K562 (cell line): ENCODE measurements around the gene POMT1. TPM values are rescaled to one million over a fixed set of nuclear protein-coding genes. Genes with fewer than 3 reads are reported as not detected.

ENCODE experiments used
- ATAC-seq: fragments of 200-7000 bp; cut with Tn5 transposase; 3 replicates; pipeline ENCODE4 v1.9.1; 2020; ENCODE audit warnings: moderate library complexity
- BruUV-seq: library from RNA; stranded (reverse); fragments of 400-500 nt; replicated peaks from 2 replicates; lab custom pipeline; 2021; lab: Mats Ljungman, UMichigan
- CTCF ChIA-PET: fragments of 300-600 bp; formaldehyde crosslinking; extraction: SDS; loops from one replicate; lab custom pipeline; 2021; ENCODE audit warnings: low intra/inter-chr PET ratio; lab: Yijun Ruan, JAX
- POLR2A ChIA-PET: fragments of 300-600, 350-650 bp; sonication (Branson Sonifier 250); formaldehyde crosslinking; extraction: SDS; loops from one replicate; lab custom pipeline; 2021; ENCODE audit warnings: antibody characterized with exemption, inconsistent platforms; lab: Yijun Ruan, JAX
- DNase-seq, 4 experiments: peaks; one replicate each; pipeline versions ENCODE4 v3.0.0 to v3.0.0-alpha.2; 2011 to 2018; ENCODE audit warnings: low spot score in 3 of 4, mixed read lengths in 3 of 4; ENCODE audit errors: extremely low read depth in 1 of 4
- FAIRE-seq: peaks from 2 replicates; lab custom pipeline; 2011; peaks lifted over from hg19 to GRCh38; lab: Jason Lieb, UNC
- H2AFZ ChIP-seq: 2 replicates; pipeline ENCODE4 v1.6.0; 2011; ENCODE audit warnings: low read depth, low read length, control low read depth, inconsistent platforms
- H3K27ac ChIP-seq: fragments of 200-600 bp; 3 replicates; pipeline ENCODE4 v1.8.0; 2011; ENCODE audit warnings: low read depth, mild to moderate bottlenecking, control low read depth, inconsistent platforms, low read length, moderate library complexity, mixed read lengths; ENCODE audit errors: extremely low read depth
- H3K27me3 ChIP-seq, 2 experiments: fragments of 300-600 bp in 1 of 2; 2 replicates in 1 of 2; 3 replicates in 1 of 2; pipeline versions ENCODE4 v1.6.0 to v1.8.0; 2011; ENCODE audit warnings: inconsistent platforms in 2 of 2, low read length in 2 of 2, mild to moderate bottlenecking in 1 of 2, mixed read lengths in 1 of 2, moderate library complexity in 1 of 2; ENCODE audit not compliant: control insufficient read depth in 2 of 2, insufficient read depth in 2 of 2
- H3K36me3 ChIP-seq: fragments of 300-600 bp; 3 replicates; pipeline ENCODE4 v1.8.0; 2011; ENCODE audit warnings: mild to moderate bottlenecking, low read length, inconsistent platforms; ENCODE audit not compliant: control insufficient read depth, insufficient read depth
- H3K4me1 ChIP-seq, 2 experiments: fragments of 200-600 bp in 1 of 2; replicated peaks in 1 of 2; 2 replicates in 1 of 2; 3 replicates in 1 of 2; pipeline versions ENCODE4 v1.5.1 to v1.8.0; 2011; ENCODE audit warnings: inconsistent platforms in 2 of 2, low read length in 2 of 2, mild to moderate bottlenecking in 1 of 2, mixed read lengths in 1 of 2, moderate library complexity in 1 of 2; ENCODE audit not compliant: control insufficient read depth in 2 of 2, insufficient read depth in 2 of 2
- H3K4me2 ChIP-seq: 2 replicates; pipeline ENCODE4 v1.6.1; 2011; ENCODE audit warnings: low read length, control low read depth, inconsistent platforms, mixed read lengths; ENCODE audit not compliant: insufficient read depth
- H3K4me3 ChIP-seq: fragments of 200-600 bp; sonication (generic), shearing (Covaris generic); 2 replicates; pipeline ENCODE4 v1.5.1; 2016; ENCODE audit warnings: control low read depth, inconsistent platforms
- H3K79me2 ChIP-seq: fragments of 200-600 bp; 3 replicates; pipeline ENCODE4 v1.8.0; 2011; ENCODE audit warnings: low read length, inconsistent platforms; ENCODE audit not compliant: control insufficient read depth, insufficient read depth
- H3K9ac ChIP-seq, 2 experiments: 2 replicates each; pipeline versions ENCODE4 v1.6.0 to v1.6.1; 2011; ENCODE audit warnings: low read depth in 2 of 2, low read length in 2 of 2, control low read depth in 1 of 2, inconsistent platforms in 1 of 2, mild to moderate bottlenecking in 1 of 2, mixed read lengths in 1 of 2; ENCODE audit not compliant: insufficient read depth in 1 of 2
- H3K9me1 ChIP-seq: one replicate; pipeline ENCODE4 v1.6.0; 2011; ENCODE audit warnings: inconsistent platforms, mild to moderate bottlenecking, low read length, moderate library complexity; ENCODE audit not compliant: control insufficient read depth, insufficient read depth
- H3K9me3 ChIP-seq: replicated peaks from 2 replicates; pipeline ENCODE4 v1.5.1; 2011; ENCODE audit warnings: low read depth, low read length, inconsistent platforms; ENCODE audit not compliant: control insufficient read depth, insufficient read depth
- H4K20me1 ChIP-seq: replicated peaks from 2 replicates; pipeline ENCODE4 v1.6.1; 2011; ENCODE audit warnings: low read length, inconsistent platforms, mixed read lengths; ENCODE audit not compliant: control insufficient read depth, insufficient read depth
- BCOR ChIP-seq: fragments of 450-650 bp; IDR thresholded peaks from 2 replicates; pipeline ENCODE4 v1.6.1; 2016
- CBFA2T2 ChIP-seq: fragments of 450-650 bp; conservative IDR thresholded peaks from 2 replicates; pipeline ENCODE4 v1.6.1; 2017; ENCODE audit warnings: mild to moderate bottlenecking
- CBFA2T3 ChIP-seq: fragments of 450-650 bp; IDR thresholded peaks from 2 replicates; pipeline ENCODE4 v1.6.1; 2017
- ESRRB ChIP-seq: fragments of 250-450 bp; sonication (Bioruptor Pico); IDR thresholded peaks from 2 replicates; pipeline ENCODE4 v1.5.0; 2020; ENCODE audit warnings: mild to moderate bottlenecking, moderate library complexity, borderline replicate concordance
- FOXA3 ChIP-seq, 2 experiments: fragments of 450-650 bp in 1 of 2; sonication (generic) in 1 of 2; formaldehyde crosslinking; IDR thresholded peaks in 1 of 2; conservative IDR thresholded peaks in 1 of 2; 2 replicates each; pipeline versions ENCODE4 v1.4.0 to v1.8.0; 2020 to 2022; ENCODE audit warnings: mild to moderate bottlenecking in 2 of 2, missing genetic modification reagents in 1 of 2
- FOXK2 ChIP-seq, 2 experiments: fragments of 450-650 bp; IDR thresholded peaks in 1 of 2; conservative IDR thresholded peaks in 1 of 2; 2 replicates each; pipeline ENCODE4 v1.6.1; 2016; ENCODE audit warnings: low read depth in 2 of 2, mild to moderate bottlenecking in 1 of 2
- HMG20A ChIP-seq: fragments of 450-650 bp; formaldehyde crosslinking; conservative IDR thresholded peaks from 2 replicates; pipeline ENCODE4 v1.4.0; 2020; ENCODE audit warnings: mild to moderate bottlenecking, mixed read lengths
- HMG20B ChIP-seq: fragments of 250-450 bp; sonication (Bioruptor Pico); IDR thresholded peaks from 2 replicates; pipeline ENCODE4 v1.5.0; 2021; ENCODE audit warnings: mild to moderate bottlenecking
- MNT ChIP-seq, 2 experiments: fragments of 450-650 bp; conservative IDR thresholded peaks; 2 replicates each; pipeline ENCODE4 v1.6.1; 2017; ENCODE audit warnings: mild to moderate bottlenecking in 2 of 2, moderate library complexity in 2 of 2
- NCOR1 ChIP-seq: fragments of 450-650 bp; IDR thresholded peaks from 2 replicates; pipeline ENCODE4 v1.6.1; 2016; ENCODE audit warnings: mild to moderate bottlenecking, moderate library complexity
- SIRT6 ChIP-seq: IDR thresholded peaks from one replicate; pipeline ENCODE4 v1.6.1; 2012; ENCODE audit warnings: low read depth, mild to moderate bottlenecking, control low read depth, inconsistent platforms, low read length, moderate library complexity
- SMAD1 ChIP-seq: fragments of 150-350 bp; IDR thresholded peaks from 2 replicates; pipeline ENCODE4 v1.6.1; 2014; ENCODE audit warnings: low read length, low read depth; ENCODE audit not compliant: partially characterized antibody
- SMAD2 ChIP-seq: fragments of 150-350 bp; IDR thresholded peaks from 2 replicates; pipeline ENCODE4 v1.6.1; 2014; ENCODE audit warnings: low read depth, mild to moderate bottlenecking, low read length
- SMARCA4 ChIP-seq: fragments of 450-650 bp; IDR thresholded peaks from 2 replicates; pipeline ENCODE4 v1.6.1; 2016
- SMARCE1 ChIP-seq: fragments of 450-650 bp; IDR thresholded peaks from 2 replicates; pipeline ENCODE4 v1.7.1; 2016; ENCODE audit warnings: mild to moderate bottlenecking
- SOX6 ChIP-seq: fragments of 450-650 bp; IDR thresholded peaks from 2 replicates; pipeline ENCODE4 v1.6.1; 2014; ENCODE audit warnings: mild to moderate bottlenecking
- STAT5A ChIP-seq: IDR thresholded peaks from 2 replicates; pipeline ENCODE4 v1.6.1; 2012; ENCODE audit warnings: low read length, inconsistent platforms, borderline replicate concordance
- TAL1 ChIP-seq: fragments of 450-650 bp; IDR thresholded peaks from 2 replicates; pipeline ENCODE4 v1.6.1; 2016; ENCODE audit warnings: mild to moderate bottlenecking
- TCF3 ChIP-seq: sonication (generic); formaldehyde crosslinking; IDR thresholded peaks from 2 replicates; pipeline ENCODE4 v1.4.0; 2020; ENCODE audit warnings: mild to moderate bottlenecking, missing genetic modification reagents
- ZNF24 ChIP-seq: fragments of 450-650 bp; IDR thresholded peaks from 2 replicates; pipeline ENCODE4 v1.6.1; 2016
- ZNF280A ChIP-seq: fragments of 450-650 bp; IDR thresholded peaks from 2 replicates; pipeline ENCODE4 v1.6.1; 2018; ENCODE audit warnings: mild to moderate bottlenecking, low read depth; ENCODE audit not compliant: partially characterized antibody
- ZNF384 ChIP-seq: IDR thresholded peaks from 2 replicates; pipeline ENCODE4 v1.6.1; 2012; ENCODE audit warnings: low read depth, low read length, improper control_type of control experiment
- ZNF586 ChIP-seq: fragments of 450-650 bp; formaldehyde crosslinking; conservative IDR thresholded peaks from 2 replicates; pipeline ENCODE4 v1.4.0; 2020; ENCODE audit warnings: mild to moderate bottlenecking, moderate library complexity
- WGBS: fragments of 100-300 bp; shearing (Covaris generic); methylation state at CpG from one replicate; pipeline ENCODE4 v1.1.6; 2016; ENCODE audit warnings: low coverage, mixed read lengths; ENCODE audit not compliant: insufficient coverage; ENCODE audit errors: missing lambda C conversion rate; 5-methylcytosine and 5-hydroxymethylcytosine counted together
- in situ Hi-C: fragments of 300-500 bp; cut with MboI; formaldehyde crosslinking; loops from 4 replicates; pipeline ENCODE4 v1.15.0; 2018; ENCODE audit warnings: inconsistent platforms, mixed read lengths
- intact Hi-C: fragments of 100-400 bp; cut with micrococcal nuclease; formaldehyde crosslinking; loops from 2 replicates; pipeline ENCODE4 v1.14.2; 2022
- polyA plus RNA-seq, 8 experiments: library from polyadenylated mRNA; depleted of rRNA in 4 of 8; stranded (reverse) in 5 of 8; unstranded in 3 of 8; fragments of >200 nt; fragmentation: Nextera tagmentation in 2 of 8; fragmentation: Illumina TruSeq in 1 of 8; extraction: Ambion mirVana in 2 of 8; extraction: Trizol in 1 of 8; gene quantifications; 2 replicates each; pipeline versions ENCODE4 v1.2.1 to v1.2.3, GENCODE V29; 2011 to 2014; ENCODE audit warnings: inconsistent platforms in 1 of 8, missing spikeins in 1 of 8
- total RNA-seq, 7 experiments: library from RNA; depleted of rRNA in 6 of 7; stranded (reverse); fragments of >200 nt in 6 of 7; fragmentation: Illumina TruSeq in 2 of 7; extraction: Trizol in 2 of 7; gene quantifications; 2 replicates each; pipeline versions ENCODE4 v1.2.1 to v1.2.3, GENCODE V29; 2011 to 2021; ENCODE audit warnings: low replicate concordance in 1 of 7

Gene POMT1
- total and polyA plus RNA-seq, 9 of the 15 experiments (the other 6 are each of a cell fraction or from before 2014, with no cell fraction given), result 1.8 to 23.5 (median 14.6) TPM

GRCh38 chr9:131534721-131535237, 32.1 kb downstream of the POMT1 start:
- no peak overlapping the region for H3K27ac ChIP-seq
- FAIRE-seq, result peak; percentile 78
- peaks cover 12% of the 10 kb centered on the region for H3K79me2 ChIP-seq
- peaks cover 17 to 35% of the 10 kb centered on the region in 2 experiments; a peak in 4 of 5 replicates for H3K4me1 ChIP-seq
- H3K9me3 ChIP-seq, result no peaks in the 10 kb centered on the region
- no TSS peak for BruUV-seq
- H2AFZ ChIP-seq, result peak overlapping the region; percentile 43; the same call in 1 of the 2 replicates
- peak in 1 of 4 experiments; percentile 23 for DNase-seq
- H3K4me3 ChIP-seq, result no peak overlapping the region
- H3K9me1 ChIP-seq, result no peaks in the 10 kb centered on the region
- no peak overlapping the region for H3K4me2 ChIP-seq
- ChIA-PET POLR2A (interaction anchor here (1.1 kb wide), 1 partner anchor 25 kb away, joined by 3 read pairs; no protein-coding TSS in a partner anchor), CTCF (interaction anchor here (0.6 kb wide), 1 partner anchor 217 kb away, joined by 4 read pairs; no protein-coding TSS in a partner anchor)
- H4K20me1 ChIP-seq, result no peaks in the 10 kb centered on the region
- 3% methylated on average over 8 of the region's 8 CpGs for WGBS
- ATAC-seq, result no peak
- H3K9ac ChIP-seq, result no peak overlapping the region
- peaks cover 2 to 8% of the 10 kb centered on the region in 2 experiments; a peak in 2 of 5 replicates for H3K27me3 ChIP-seq
- in situ Hi-C loops, result no loop called here
- intact Hi-C loops, result no loop called here
- H3K36me3 ChIP-seq, result peaks cover 4% of the 10 kb centered on the region; the same call in 2 of the 3 replicates
- TF ChIP-seq SMAD2, result no peak
- TF ChIP-seq SIRT6, result no peak
- peak in 1 of 2 experiments; percentile 33; a peak in 1 of 4 replicates for TF ChIP-seq FOXA3 (CRISPR knock-in tag; conservative IDR thresholded peaks at IDR 0.05 in 1 of 2, IDR thresholded peaks at IDR 0.05 in 1 of 2)
- TF ChIP-seq MNT (conservative IDR thresholded peaks at IDR 0.05), result 0 out of 4 replicates have a peak, but pooled peaks of 1 of the 2 experiments have one; percentile 14
- no peak for TF ChIP-seq NCOR1
- TF ChIP-seq BCOR, result 0 out of 2 replicates have a peak, but pooled peaks have one; percentile 10
- no peak for TF ChIP-seq STAT5A
- TF ChIP-seq FOXK2 (conservative IDR thresholded peaks at IDR 0.05 in 1 of 2, IDR thresholded peaks at IDR 0.05 in 1 of 2; ENCODE audit: low read depth in 2 of 2), result 0 out of 4 replicates have a peak, but pooled peaks of 1 of the 2 experiments have one; percentile 13
- TF ChIP-seq SMARCA4, result peak; percentile 35; the same call in 1 of the 2 replicates
- no peak for TF ChIP-seq ESRRB (CRISPR knock-in tag)
- no peak for TF ChIP-seq HMG20B (CRISPR knock-in tag)
- TF ChIP-seq ZNF384, result peak; percentile 72
- TF ChIP-seq SOX6, result peak; percentile 15; the same call in 1 of the 2 replicates
- TF ChIP-seq TAL1, result peak; percentile 37; the same call in 1 of the 2 replicates
- TF ChIP-seq CBFA2T2, result peak; percentile 35
- no peak for TF ChIP-seq ZNF24
- TF ChIP-seq TCF3 (CRISPR knock-in tag), result peak; percentile 53; the same call in 1 of the 2 replicates
- no peak for TF ChIP-seq ZNF586 (CRISPR knock-in tag)
- TF ChIP-seq SMAD1, result no peak
- no peak for TF ChIP-seq ZNF280A
- TF ChIP-seq CBFA2T3, result peak; percentile 65
- TF ChIP-seq HMG20A, result no peak
- TF ChIP-seq SMARCE1, result 0 out of 2 replicates have a peak, but pooled peaks have one; percentile 22
